Measurements from ENCODE around the gene ACAA2. TPM values are rescaled to one million over a fixed set of nuclear protein-coding genes. Genes with fewer than 3 reads are reported as not detected.

Gene ACAA2
- polyA plus RNA-seq, 3 donors, result 20.8 to 109 (median 97.6) TPM

GRCh38 chr18:49733321-49733720, 80.0 kb downstream of the ACAA2 start:
- Histone ChIP-seq H3K4me3 (replicated peaks in 1 of 3; ENCODE audit: low read depth in 2 of 3, low read length in 3 of 3) (no peak overlapping the region), H3K4me1 (ENCODE audit: control insufficient read depth in 1 of 2, insufficient read depth in 2 of 2, low read length in 2 of 2) (peaks cover 6 to 10% of the 10 kb centered on the region in 2 donors), H3K9ac (ENCODE audit: insufficient read depth, low read length, poor library complexity, severe bottlenecking) (no peak overlapping the region), H3K36me3 (replicated peaks in 1 of 2; ENCODE audit: control insufficient read depth in 1 of 2, insufficient read depth in 2 of 2, low read length in 2 of 2) (no peaks in the 10 kb centered on the region), H4K20me1 (ENCODE audit: insufficient read depth, low read length) (no peaks in the 10 kb centered on the region), H3K4me2 (replicated peaks; ENCODE audit: extremely low read depth, low read length, poor library complexity, severe bottlenecking) (no peak overlapping the region), H3K27me3 (ENCODE audit: control insufficient read depth in 2 of 2, insufficient read depth in 2 of 2, low read length in 2 of 2) (no peaks in the 10 kb centered on the region), H2AFZ (ENCODE audit: insufficient read depth, low read depth, low read length, poor library complexity, severe bottlenecking) (no peak overlapping the region), H3K79me2 (ENCODE audit: insufficient read depth, low read length) (no peaks in the 10 kb centered on the region), H3K27ac (ENCODE audit: low read depth in 1 of 2, low read length in 2 of 2) (no peak overlapping the region), H3K9me3 (replicated peaks in 1 of 2; ENCODE audit: control insufficient read depth in 1 of 2, insufficient read depth in 1 of 2, low read length in 2 of 2) (no peaks in the 10 kb centered on the region)
- H3K27ac Mint-ChIP-seq, result no peak overlapping the region
- no peak for TF ChIP-seq CTCF (IDR thresholded peaks at IDR 0.05)
- no peaks in the 10 kb centered on the region for H3K9me3 Mint-ChIP-seq
- no peak for DNase-seq
- H3K27me3 Mint-ChIP-seq (ENCODE audit: low read depth in 3 of 3), result peaks cover 10 to 14% (median 13%) of the 10 kb centered on the region in 3 donors
- H3K36me3 Mint-ChIP-seq, result no peaks in the 10 kb centered on the region
- H3K4me1 Mint-ChIP-seq, result peaks cover 15% of the 10 kb centered on the region
- intact Hi-C loops (cut with micrococcal nuclease), result no loop called here
- no peak overlapping the region for H3K4me3 Mint-ChIP-seq
- WGBS (ENCODE audit: insufficient coverage), result no CpG with 5 or more reads among the region's 1 CpG

Small RNA genes lying within 50 kb of the gene (small RNA-seq; reads per million reads assigned to genes)
- gene RF00283 (ENCODE audit: insufficient read length, low read depth) (not detected), gene SCARNA17 (ENCODE audit: insufficient read length, low read depth) (not detected)
